Astrocyte (in vitro differentiated cells and primary cell): ENCODE results near the gene FER1L5. TPM values are rescaled to one million over a fixed set of nuclear protein-coding genes. Genes with fewer than 3 reads are reported as not detected.

Source experiments
- DNase-seq: peaks from one replicate; pipeline ENCODE4 v3.0.0-alpha.2; 2010; ENCODE audit warnings: low read depth
- FAIRE-seq: peaks from 2 replicates; lab custom pipeline; 2011; peaks lifted over from hg19 to GRCh38; lab: Jason Lieb, UNC
- H2AFZ ChIP-seq: 2 replicates; pipeline ENCODE4 v1.6.0; 2012; ENCODE audit warnings: low read depth, low read length, inconsistent platforms
- H3K27ac ChIP-seq: 2 replicates; pipeline ENCODE4 v1.5.1; 2011; ENCODE audit warnings: low read depth, low read length, inconsistent platforms
- H3K27me3 ChIP-seq: 2 replicates; pipeline ENCODE4 v1.6.0; 2011; ENCODE audit warnings: low read length, inconsistent platforms; ENCODE audit not compliant: insufficient read depth
- H3K36me3 ChIP-seq: 2 replicates; pipeline ENCODE4 v1.5.1; 2011; ENCODE audit warnings: low read length, inconsistent platforms; ENCODE audit not compliant: insufficient read depth
- H3K4me1 ChIP-seq: 2 replicates; pipeline ENCODE4 v1.5.1; 2011; ENCODE audit warnings: low read length, inconsistent platforms; ENCODE audit not compliant: insufficient read depth
- H3K4me2 ChIP-seq: 2 replicates; pipeline ENCODE4 v1.6.0; 2012; ENCODE audit warnings: low read length, inconsistent platforms
- H3K4me3 ChIP-seq: 2 replicates; pipeline ENCODE4 v1.5.1; 2011; ENCODE audit warnings: low read depth, mild to moderate bottlenecking, low read length, inconsistent platforms; ENCODE audit not compliant: insufficient read depth
- H3K79me2 ChIP-seq: 2 replicates; pipeline ENCODE4 v1.6.0; 2012; ENCODE audit warnings: mild to moderate bottlenecking, low read length, inconsistent platforms; ENCODE audit not compliant: insufficient read depth
- H3K9ac ChIP-seq: 2 replicates; pipeline ENCODE4 v1.6.0; 2012; ENCODE audit warnings: mild to moderate bottlenecking, low read length, inconsistent platforms
- H3K9me3 ChIP-seq: 2 replicates; pipeline ENCODE4 v1.5.1; 2012; ENCODE audit warnings: low read depth, mild to moderate bottlenecking, low read length, inconsistent platforms; ENCODE audit not compliant: insufficient read depth
- H4K20me1 ChIP-seq: 2 replicates; pipeline ENCODE4 v1.6.0; 2012; ENCODE audit warnings: low read length, inconsistent platforms; ENCODE audit not compliant: insufficient read depth
- H3K27ac Mint-ChIP-seq: one replicate; pipeline ENCODE4 v1.8.0; 2021; ENCODE audit warnings: mild to moderate bottlenecking, mixed read lengths; ENCODE audit not compliant: unreplicated experiment
- H3K27me3 Mint-ChIP-seq: one replicate; pipeline ENCODE4 v1.8.0; 2021; ENCODE audit warnings: low read depth, mixed read lengths; ENCODE audit not compliant: unreplicated experiment
- H3K36me3 Mint-ChIP-seq: one replicate; pipeline ENCODE4 v1.8.0; 2021; ENCODE audit warnings: low read depth, mixed read lengths; ENCODE audit not compliant: unreplicated experiment
- H3K4me1 Mint-ChIP-seq: one replicate; pipeline ENCODE4 v1.8.0; 2021; ENCODE audit warnings: low read depth, mixed read lengths; ENCODE audit not compliant: unreplicated experiment
- H3K4me3 Mint-ChIP-seq: one replicate; pipeline ENCODE4 v1.8.0; 2021; ENCODE audit warnings: mild to moderate bottlenecking, moderate library complexity, mixed read lengths; ENCODE audit not compliant: unreplicated experiment
- H3K9me3 Mint-ChIP-seq: one replicate; pipeline ENCODE4 v1.8.0; 2021; ENCODE audit warnings: mild to moderate bottlenecking, mixed read lengths; ENCODE audit not compliant: unreplicated experiment
- CTCF ChIP-seq: IDR thresholded peaks from 2 replicates; pipeline ENCODE4 v1.5.1; 2011; ENCODE audit warnings: low read depth, mild to moderate bottlenecking, inconsistent platforms, low read length, moderate library complexity; ENCODE audit not compliant: insufficient read depth
- EZH2 ChIP-seq: IDR thresholded peaks from 2 replicates; pipeline ENCODE4 v1.6.1; 2012; ENCODE audit warnings: mild to moderate bottlenecking, low read length, inconsistent platforms; ENCODE audit not compliant: insufficient read depth
- total RNA-seq: library from RNA; stranded (reverse); gene quantifications from 2 replicates; pipeline ENCODE4 v1.2.1, GENCODE V29; 2021

The FER1L5 gene
- total RNA-seq, 1 donor from 2014 or later: 0.16 TPM

DNA sequence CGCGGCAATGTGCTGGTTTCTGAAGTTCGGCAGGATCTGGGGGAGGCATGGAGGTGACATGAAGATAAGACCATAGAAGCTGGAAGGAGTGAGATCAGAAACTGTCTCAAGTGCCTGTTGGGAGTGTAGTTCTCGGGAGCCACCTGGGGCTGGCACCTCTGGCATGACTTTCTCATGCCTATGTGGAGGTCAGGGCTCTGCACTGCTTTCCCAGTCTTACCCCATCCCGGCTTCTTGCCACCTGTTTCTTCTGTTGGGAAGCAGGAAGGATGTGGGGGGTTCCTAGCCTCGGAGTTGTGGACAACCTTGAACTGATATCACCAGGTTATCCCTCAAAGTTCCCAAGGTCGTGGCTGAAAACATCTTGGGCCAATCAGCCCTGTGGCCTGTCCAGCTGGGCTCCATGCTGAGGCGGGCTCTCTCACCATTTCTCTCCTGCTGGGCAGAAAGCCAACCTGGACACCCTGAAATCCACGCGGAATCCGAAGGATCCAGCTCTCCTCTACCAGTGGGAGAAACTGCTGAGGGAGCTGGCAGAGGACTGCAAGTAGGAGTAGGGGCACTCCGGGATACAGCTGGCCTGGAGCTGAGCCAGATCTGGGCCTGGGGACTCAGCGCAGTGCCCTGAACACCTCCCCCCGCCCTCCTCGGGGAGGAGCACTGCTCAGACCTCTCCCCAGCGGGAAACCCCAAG is 42.5 kb downstream of the FER1L5 start:
- Histone ChIP-seq H3K27ac (no peak overlapping the region), H3K9me3 (no peaks in the 10 kb centered on the region), H3K27me3 (peaks cover 22% of the 10 kb centered on the region), H3K4me1 (no peaks in the 10 kb centered on the region), H3K4me3 (no peak overlapping the region), H2AFZ (peak overlapping the region; percentile 52), H3K4me2 (no peak overlapping the region), H3K9ac (no peak overlapping the region), H4K20me1 (no peaks in the 10 kb centered on the region), H3K36me3 (no peaks in the 10 kb centered on the region), H3K79me2 (no peaks in the 10 kb centered on the region)
- no peak for FAIRE-seq
- Mint-ChIP-seq H3K4me1 (peaks cover 4% of the 10 kb centered on the region), H3K27me3 (peaks cover 20% of the 10 kb centered on the region), H3K36me3 (no peaks in the 10 kb centered on the region), H3K4me3 (no peak overlapping the region), H3K27ac (no peak overlapping the region), H3K9me3 (no peaks in the 10 kb centered on the region)
- no peak for DNase-seq
- TF ChIP-seq CTCF (no peak), EZH2 (no peak)

DNA sequence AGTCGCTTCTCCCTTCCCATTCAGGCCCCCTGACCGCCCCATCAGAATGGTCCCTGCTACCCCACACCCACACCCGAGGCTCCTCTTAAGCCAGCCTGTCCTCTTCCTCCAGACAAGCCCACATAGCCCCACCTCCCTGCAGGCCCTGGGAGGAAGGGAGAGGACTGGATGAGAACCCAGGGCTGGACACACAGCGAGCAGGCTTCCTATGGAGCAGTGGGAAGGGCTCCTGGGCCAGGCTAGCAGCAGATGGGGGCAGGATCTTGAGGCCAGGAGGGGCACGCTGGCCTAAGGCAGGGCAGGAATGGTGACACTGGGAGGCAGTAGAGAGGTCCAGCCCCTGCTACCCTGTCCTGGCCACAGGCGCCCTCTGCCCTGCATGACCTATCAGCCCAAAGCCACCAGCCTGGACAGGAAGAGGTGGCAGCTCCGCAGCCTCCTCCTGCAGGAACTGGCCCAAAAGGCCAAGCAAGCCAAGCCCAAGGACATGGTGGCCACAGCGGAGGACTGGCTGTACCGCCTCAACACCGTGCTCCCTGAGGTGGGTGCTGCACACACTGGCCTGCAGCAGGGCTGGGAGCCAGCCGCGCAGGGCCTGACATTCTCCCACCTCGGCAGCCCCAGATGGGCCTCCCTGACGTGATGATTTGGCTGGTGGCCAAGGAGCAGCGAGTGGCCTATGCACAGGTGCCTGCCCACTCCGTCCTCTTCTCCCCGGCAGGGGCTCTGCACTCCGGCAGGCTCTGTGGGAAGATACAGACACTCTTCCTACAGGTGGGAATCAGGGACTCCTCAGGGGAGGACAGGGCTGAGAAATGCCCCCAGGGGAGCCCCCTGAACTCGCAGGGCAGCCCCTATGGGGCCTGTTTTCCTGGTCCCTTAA is 43.3 kb downstream of the FER1L5 start:
- Histone ChIP-seq H3K9me3 (no peaks in the 10 kb centered on the region), H3K36me3 (no peaks in the 10 kb centered on the region), H3K9ac (no peak overlapping the region), H3K4me2 (no peak overlapping the region), H3K27me3 (peaks cover 15% of the 10 kb centered on the region), H4K20me1 (no peaks in the 10 kb centered on the region), H3K79me2 (no peaks in the 10 kb centered on the region), H2AFZ (peak overlapping the region; percentile 52), H3K4me1 (no peaks in the 10 kb centered on the region), H3K27ac (no peak overlapping the region), H3K4me3 (no peak overlapping the region)
- H3K27ac Mint-ChIP-seq: no peak overlapping the region
- no peak overlapping the region for H3K4me3 Mint-ChIP-seq
- H3K27me3 Mint-ChIP-seq: peaks cover 15% of the 10 kb centered on the region
- no peak for DNase-seq
- no peaks in the 10 kb centered on the region for H3K9me3 Mint-ChIP-seq
- FAIRE-seq: no peak
- TF ChIP-seq CTCF: no peak
- no peak for TF ChIP-seq EZH2
- peaks cover 4% of the 10 kb centered on the region for H3K4me1 Mint-ChIP-seq
- no peaks in the 10 kb centered on the region for H3K36me3 Mint-ChIP-seq
